ENCODE measurements around the gene SLC41A2. TPM values are rescaled to one million over a fixed set of nuclear protein-coding genes. Genes with fewer than 3 reads are reported as not detected.

SLC41A2 gene
- total and polyA plus RNA-seq, 10 of the 15 experiments (the other 5 are each of a cell fraction or from before 2014, with no cell fraction given), result 3.5 to 19.0 (median 11.3) TPM

GRCh38 chr12:104930388-104931326, 27.4 kb downstream of the SLC41A2 start (continued):
- TF ChIP-seq CTCF (IDR thresholded peaks at IDR 0.05 in 2 of 3, conservative IDR thresholded peaks at IDR 0.05 in 1 of 3; ENCODE audit: control insufficient read depth in 2 of 3, extremely low read depth in 1 of 3, insufficient read depth in 1 of 3, low read depth in 3 of 3, low read length in 3 of 3), result no peak
- no peak for TF ChIP-seq SREBF1 (IDR thresholded peaks at IDR 0.05; ENCODE audit: low read length)
- peak in 1 of 2 experiments; percentile 69; a peak in 1 of 4 replicates for TF ChIP-seq ETV6 (conservative IDR thresholded peaks at IDR 0.05 in 1 of 2, IDR thresholded peaks at IDR 0.05 in 1 of 2; ENCODE audit: borderline replicate concordance in 1 of 2, low read depth in 1 of 2)
- TF ChIP-seq RB1 (IDR thresholded peaks at IDR 0.05; ENCODE audit: borderline replicate concordance), result no peak
- no peak for TF ChIP-seq ESRRA (IDR thresholded peaks at IDR 0.05; ENCODE audit: low read length)
- no peak for TF ChIP-seq CHD4 (IDR thresholded peaks at IDR 0.05)
- peak; percentile 41; the same call in 1 of the 2 replicates for TF ChIP-seq ZBED1 (IDR thresholded peaks at IDR 0.05; ENCODE audit: borderline replicate concordance)
- TF ChIP-seq, protein P1, sequence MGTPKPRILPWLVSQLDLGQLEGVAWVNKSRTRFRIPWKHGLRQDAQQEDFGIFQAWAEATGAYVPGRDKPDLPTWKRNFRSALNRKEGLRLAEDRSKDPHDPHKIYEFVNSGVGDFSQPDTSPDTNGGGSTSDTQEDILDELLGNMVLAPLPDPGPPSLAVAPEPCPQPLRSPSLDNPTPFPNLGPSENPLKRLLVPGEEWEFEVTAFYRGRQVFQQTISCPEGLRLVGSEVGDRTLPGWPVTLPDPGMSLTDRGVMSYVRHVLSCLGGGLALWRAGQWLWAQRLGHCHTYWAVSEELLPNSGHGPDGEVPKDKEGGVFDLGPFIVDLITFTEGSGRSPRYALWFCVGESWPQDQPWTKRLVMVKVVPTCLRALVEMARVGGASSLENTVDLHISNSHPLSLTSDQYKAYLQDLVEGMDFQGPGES (IDR thresholded peaks at IDR 0.05), result no peak
- peak; percentile 82 for TF ChIP-seq TCF3 (IDR thresholded peaks at IDR 0.05; ENCODE audit: borderline replicate concordance, insufficient read depth, low read depth, low read length)

Data from GM12878 (cell line).